Panc1 (cell line): Measurements from ENCODE around the gene CDK14. TPM values are rescaled to one million over a fixed set of nuclear protein-coding genes. Genes with fewer than 3 reads are reported as not detected.

Experiments used
- ATAC-seq: fragments of 200-7000 bp; cut with Tn5 transposase; 2 replicates; pipeline ENCODE4 v1.9.1; 2020; ENCODE audit warnings: mild to moderate bottlenecking, moderate library complexity
- BruUV-seq: library from RNA; stranded (reverse); fragments of 400-500 nt; replicated peaks from 2 replicates; lab custom pipeline; 2021; lab: Mats Ljungman, UMichigan
- CTCF ChIA-PET: fragments of 300-600 bp; sonication (Branson Sonifier 250); formaldehyde crosslinking; loops from one replicate; lab custom pipeline; 2022; ENCODE audit warnings: antibody characterized with exemption; lab: Charles Lee
- POLR2A ChIA-PET: fragments of 300-600 bp; sonication (Branson Sonifier 250); formaldehyde crosslinking; loops from one replicate; lab custom pipeline; 2022; ENCODE audit warnings: antibody characterized with exemption; lab: Charles Lee
- DNase-seq: peaks from one replicate; pipeline ENCODE4 v3.0.0-alpha.2; 2010; ENCODE audit warnings: low read depth, low spot score
- H3K27ac ChIP-seq: 2 replicates; pipeline ENCODE4 v1.5.1; 2011; ENCODE audit warnings: mild to moderate bottlenecking, low read length, inconsistent platforms
- H3K27me3 ChIP-seq: fragments of 200-500 bp; sonication (Bioruptor generic); 2 replicates; pipeline ENCODE4 v1.6.0; 2014; ENCODE audit warnings: low read length, inconsistent platforms; ENCODE audit not compliant: control insufficient read depth, insufficient read depth
- H3K36me3 ChIP-seq: fragments of 200-500 bp; sonication (Bioruptor generic); 2 replicates; pipeline ENCODE4 v1.5.1; 2014; ENCODE audit warnings: inconsistent platforms, mild to moderate bottlenecking, low read length, moderate library complexity; ENCODE audit not compliant: control insufficient read depth, insufficient read depth
- H3K4me1 ChIP-seq: 2 replicates; pipeline ENCODE4 v1.5.1; 2011; ENCODE audit warnings: inconsistent platforms, mild to moderate bottlenecking, low read length, moderate library complexity; ENCODE audit not compliant: control insufficient read depth, insufficient read depth
- H3K4me3 ChIP-seq, 2 experiments: 2 replicates each; pipeline ENCODE4 v1.5.1; 2011 to 2012; ENCODE audit warnings: low read depth in 2 of 2, low read length in 2 of 2, mild to moderate bottlenecking in 2 of 2, inconsistent platforms in 1 of 2, moderate library complexity in 1 of 2
- H3K9me3 ChIP-seq: fragments of 200-500 bp; sonication (Bioruptor generic); 2 replicates; pipeline ENCODE4 v1.5.1; 2014; ENCODE audit warnings: low read depth, mild to moderate bottlenecking, inconsistent platforms, low read length, moderate library complexity; ENCODE audit not compliant: control insufficient read depth, insufficient read depth
- POLR2AphosphoS5 ChIP-seq: IDR thresholded peaks from 2 replicates; pipeline ENCODE4 v1.6.1; 2012; ENCODE audit warnings: mild to moderate bottlenecking, low read depth, low read length, moderate library complexity
- SIN3A ChIP-seq: IDR thresholded peaks from 2 replicates; pipeline ENCODE4 v1.6.1; 2012; ENCODE audit warnings: low read depth, mild to moderate bottlenecking, low read length, moderate library complexity, borderline replicate concordance; ENCODE audit not compliant: insufficient read depth
- TCF7L2 ChIP-seq: IDR thresholded peaks from 2 replicates; pipeline ENCODE4 v1.6.1; 2011; ENCODE audit warnings: mild to moderate bottlenecking, low read depth, low read length, inconsistent platforms
- in situ Hi-C: cut with HindIII; loops from 2 replicates; pipeline ENCODE4 v1.10.0; 2016; ENCODE audit warnings: low sequenced_read_pairs, low pct_unique_long_range_greater_than_20kb
- intact Hi-C: fragments of 100-400 bp; cut with micrococcal nuclease; formaldehyde crosslinking; loops from one replicate; pipeline ENCODE4 v1.10.0; 2022; ENCODE audit not compliant: unreplicated experiment
- total RNA-seq: library from RNA; stranded (reverse); gene quantifications from one replicate; pipeline ENCODE4 v1.2.1, GENCODE V29; 2021; ENCODE audit not compliant: unreplicated experiment
- TF ChIP-seq, protein P1 (sequence below), 2 experiments: IDR thresholded peaks; 2 replicates each; pipeline ENCODE4 v1.6.1; 2011 to 2012; ENCODE audit warnings: low read depth in 2 of 2, control low read depth in 1 of 2, low read length in 1 of 2, mild to moderate bottlenecking in 1 of 2, moderate library complexity in 1 of 2; ENCODE audit not compliant: insufficient read depth in 1 of 2
- TF ChIP-seq, protein P2 (sequence below): fragments of 450-650 bp; IDR thresholded peaks from 2 replicates; pipeline ENCODE4 v1.5.1; 2017; ENCODE audit warnings: mild to moderate bottlenecking

Gene CDK14
- total RNA-seq, 1 experiment from 2014 or later: 3.0 TPM

DNA sequence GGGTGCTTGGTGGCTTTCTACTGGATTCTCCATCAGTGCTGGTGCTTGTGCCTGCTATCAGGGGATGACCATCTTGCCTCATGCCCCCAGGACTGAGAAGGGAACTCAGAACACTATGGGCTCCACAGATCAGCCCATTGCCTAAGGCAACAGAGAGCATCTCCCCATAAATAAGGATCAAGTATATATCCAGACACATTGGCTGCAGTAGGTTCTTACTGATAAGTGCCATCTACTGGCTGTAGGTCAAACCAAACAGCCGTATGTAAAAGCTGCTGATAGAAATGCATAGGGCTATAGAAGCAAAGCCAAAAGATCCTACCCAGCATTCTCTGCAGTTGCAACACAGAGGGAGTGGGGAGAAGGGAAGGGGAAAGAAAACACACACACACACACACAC lies 153.7 kb downstream of the CDK14 start:
- H3K4me1 ChIP-seq: no peaks in the 10 kb centered on the region
- ATAC-seq: no peak
- CTCF ChIA-PET: no interaction called here
- no peaks in the 10 kb centered on the region for H3K9me3 ChIP-seq
- in situ Hi-C loops (no loop called here), intact Hi-C loops (no loop called here)
- POLR2A ChIA-PET: no interaction called here
- TF ChIP-seq, protein P1, sequence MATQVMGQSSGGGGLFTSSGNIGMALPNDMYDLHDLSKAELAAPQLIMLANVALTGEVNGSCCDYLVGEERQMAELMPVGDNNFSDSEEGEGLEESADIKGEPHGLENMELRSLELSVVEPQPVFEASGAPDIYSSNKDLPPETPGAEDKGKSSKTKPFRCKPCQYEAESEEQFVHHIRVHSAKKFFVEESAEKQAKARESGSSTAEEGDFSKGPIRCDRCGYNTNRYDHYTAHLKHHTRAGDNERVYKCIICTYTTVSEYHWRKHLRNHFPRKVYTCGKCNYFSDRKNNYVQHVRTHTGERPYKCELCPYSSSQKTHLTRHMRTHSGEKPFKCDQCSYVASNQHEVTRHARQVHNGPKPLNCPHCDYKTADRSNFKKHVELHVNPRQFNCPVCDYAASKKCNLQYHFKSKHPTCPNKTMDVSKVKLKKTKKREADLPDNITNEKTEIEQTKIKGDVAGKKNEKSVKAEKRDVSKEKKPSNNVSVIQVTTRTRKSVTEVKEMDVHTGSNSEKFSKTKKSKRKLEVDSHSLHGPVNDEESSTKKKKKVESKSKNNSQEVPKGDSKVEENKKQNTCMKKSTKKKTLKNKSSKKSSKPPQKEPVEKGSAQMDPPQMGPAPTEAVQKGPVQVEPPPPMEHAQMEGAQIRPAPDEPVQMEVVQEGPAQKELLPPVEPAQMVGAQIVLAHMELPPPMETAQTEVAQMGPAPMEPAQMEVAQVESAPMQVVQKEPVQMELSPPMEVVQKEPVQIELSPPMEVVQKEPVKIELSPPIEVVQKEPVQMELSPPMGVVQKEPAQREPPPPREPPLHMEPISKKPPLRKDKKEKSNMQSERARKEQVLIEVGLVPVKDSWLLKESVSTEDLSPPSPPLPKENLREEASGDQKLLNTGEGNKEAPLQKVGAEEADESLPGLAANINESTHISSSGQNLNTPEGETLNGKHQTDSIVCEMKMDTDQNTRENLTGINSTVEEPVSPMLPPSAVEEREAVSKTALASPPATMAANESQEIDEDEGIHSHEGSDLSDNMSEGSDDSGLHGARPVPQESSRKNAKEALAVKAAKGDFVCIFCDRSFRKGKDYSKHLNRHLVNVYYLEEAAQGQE (IDR thresholded peaks at IDR 0.05; ENCODE audit: insufficient read depth in 1 of 2, low read depth in 2 of 2, low read length in 1 of 2): no peak
- TF ChIP-seq TCF7L2 (no peak), SIN3A (no peak), POLR2AphosphoS5 (no peak)
- TF ChIP-seq, protein P2, sequence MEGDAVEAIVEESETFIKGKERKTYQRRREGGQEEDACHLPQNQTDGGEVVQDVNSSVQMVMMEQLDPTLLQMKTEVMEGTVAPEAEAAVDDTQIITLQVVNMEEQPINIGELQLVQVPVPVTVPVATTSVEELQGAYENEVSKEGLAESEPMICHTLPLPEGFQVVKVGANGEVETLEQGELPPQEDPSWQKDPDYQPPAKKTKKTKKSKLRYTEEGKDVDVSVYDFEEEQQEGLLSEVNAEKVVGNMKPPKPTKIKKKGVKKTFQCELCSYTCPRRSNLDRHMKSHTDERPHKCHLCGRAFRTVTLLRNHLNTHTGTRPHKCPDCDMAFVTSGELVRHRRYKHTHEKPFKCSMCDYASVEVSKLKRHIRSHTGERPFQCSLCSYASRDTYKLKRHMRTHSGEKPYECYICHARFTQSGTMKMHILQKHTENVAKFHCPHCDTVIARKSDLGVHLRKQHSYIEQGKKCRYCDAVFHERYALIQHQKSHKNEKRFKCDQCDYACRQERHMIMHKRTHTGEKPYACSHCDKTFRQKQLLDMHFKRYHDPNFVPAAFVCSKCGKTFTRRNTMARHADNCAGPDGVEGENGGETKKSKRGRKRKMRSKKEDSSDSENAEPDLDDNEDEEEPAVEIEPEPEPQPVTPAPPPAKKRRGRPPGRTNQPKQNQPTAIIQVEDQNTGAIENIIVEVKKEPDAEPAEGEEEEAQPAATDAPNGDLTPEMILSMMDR: peak; percentile 35
- H3K4me3 ChIP-seq: no peak overlapping the region
- H3K27me3 ChIP-seq: no peaks in the 10 kb centered on the region
- DNase-seq: no peak
- no peak overlapping the region for H3K27ac ChIP-seq
- no peaks in the 10 kb centered on the region for H3K36me3 ChIP-seq
- BruUV-seq: no TSS peak

- DNase-seq (no peak), ATAC-seq (no peak)
- BruUV-seq: no TSS peak
- POLR2A ChIA-PET: no interaction called here
- Histone ChIP-seq H3K4me1 (no peaks in the 10 kb centered on the region), H3K4me3 (no peak overlapping the region), H3K9me3 (no peaks in the 10 kb centered on the region), H3K27me3 (no peaks in the 10 kb centered on the region), H3K36me3 (no peaks in the 10 kb centered on the region), H3K27ac (no peak overlapping the region)
- intact Hi-C loops (no loop called here), in situ Hi-C loops (no loop called here)
- TF ChIP-seq, protein P1 (IDR thresholded peaks at IDR 0.05; ENCODE audit: insufficient read depth in 1 of 2, low read depth in 2 of 2, low read length in 1 of 2): no peak
- TF ChIP-seq POLR2AphosphoS5: no peak
- no peak for TF ChIP-seq SIN3A
- TF ChIP-seq, protein P2: no peak
- TF ChIP-seq TCF7L2: no peak
- CTCF ChIA-PET: no interaction called here
These were observed 155.5 kb downstream of the CDK14 start for GRCh38 chr7:90751595-90751994.
